ENCODE data around the gene A2M. TPM values are rescaled to one million over a fixed set of nuclear protein-coding genes. Genes with fewer than 3 reads are reported as not detected.

The A2M gene
- total and polyA plus RNA-seq, 4 donors = 1,731 to 2,622 (median 2,052) TPM

DNA sequence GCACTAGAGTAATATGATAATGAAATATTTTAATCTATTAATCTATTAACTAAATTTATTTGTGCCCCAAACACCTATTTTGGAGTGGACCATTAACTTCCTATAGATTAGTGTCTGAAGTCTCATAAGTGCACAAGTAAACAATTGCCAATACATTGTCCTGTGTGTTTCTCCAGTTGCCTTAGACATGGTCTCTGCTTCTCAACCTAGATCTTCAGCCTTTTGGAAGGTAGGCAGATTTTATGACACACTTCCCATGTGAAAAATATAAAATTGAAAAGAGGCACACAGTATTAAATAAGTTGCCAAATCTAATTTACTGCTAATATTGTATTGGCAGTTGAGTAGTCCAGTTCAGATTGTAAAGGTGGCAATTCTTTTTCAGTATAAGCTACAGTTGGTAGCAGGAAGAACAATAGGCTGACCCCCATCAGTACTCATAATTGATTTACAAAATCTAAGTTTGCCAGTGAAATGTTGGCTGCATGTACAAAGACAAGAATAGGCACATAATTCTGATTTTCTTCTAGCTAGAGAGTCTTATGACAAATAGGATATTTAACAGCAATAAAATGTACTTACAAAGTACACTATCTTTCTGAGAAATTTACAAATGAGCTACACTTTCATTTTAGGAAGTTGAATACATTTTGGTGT is 10.8 kb downstream of the A2M start:
- H3K27ac ChIP-seq (ENCODE audit: low read depth in 1 of 2, low read length in 2 of 2) = no peak overlapping the region
- H3K36me3 ChIP-seq (ENCODE audit: control insufficient read depth in 4 of 4, insufficient read depth in 3 of 4, low read depth in 1 of 4, low read length in 3 of 4) = peaks cover 24 to 87% (median 77%) of the 10 kb centered on the region in 4 donors
- TF ChIP-seq, protein P1, sequence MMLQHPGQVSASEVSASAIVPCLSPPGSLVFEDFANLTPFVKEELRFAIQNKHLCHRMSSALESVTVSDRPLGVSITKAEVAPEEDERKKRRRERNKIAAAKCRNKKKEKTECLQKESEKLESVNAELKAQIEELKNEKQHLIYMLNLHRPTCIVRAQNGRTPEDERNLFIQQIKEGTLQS (IDR thresholded peaks at IDR 0.05) = no peak
- TF ChIP-seq RAD21 (IDR thresholded peaks at IDR 0.05) (no peak), ZBTB33 (IDR thresholded peaks at IDR 0.05) (no peak), FOXA1 (IDR thresholded peaks at IDR 0.05) (no peak)
- DNase-seq (ENCODE audit: low spot score) = no peak
- H3K4me1 ChIP-seq (ENCODE audit: control insufficient read depth in 4 of 4, insufficient read depth in 4 of 4, low read length in 3 of 4) = peaks cover 0 to 6% (median 1%) of the 10 kb centered on the region in 4 donors
- H3K9ac ChIP-seq (ENCODE audit: low read depth in 1 of 2, low read length in 2 of 2) = no peak overlapping the region
- H3K27me3 ChIP-seq (ENCODE audit: control insufficient read depth in 4 of 4, insufficient read depth in 4 of 4, low read length in 3 of 4) = no peaks in the 10 kb centered on the region
- H3K9me3 ChIP-seq (ENCODE audit: control insufficient read depth in 4 of 4, low read length in 3 of 4) = no peaks in the 10 kb centered on the region
- no peak overlapping the region for H3K4me3 ChIP-seq (ENCODE audit: low read depth in 1 of 3, low read length in 3 of 3)

DNA sequence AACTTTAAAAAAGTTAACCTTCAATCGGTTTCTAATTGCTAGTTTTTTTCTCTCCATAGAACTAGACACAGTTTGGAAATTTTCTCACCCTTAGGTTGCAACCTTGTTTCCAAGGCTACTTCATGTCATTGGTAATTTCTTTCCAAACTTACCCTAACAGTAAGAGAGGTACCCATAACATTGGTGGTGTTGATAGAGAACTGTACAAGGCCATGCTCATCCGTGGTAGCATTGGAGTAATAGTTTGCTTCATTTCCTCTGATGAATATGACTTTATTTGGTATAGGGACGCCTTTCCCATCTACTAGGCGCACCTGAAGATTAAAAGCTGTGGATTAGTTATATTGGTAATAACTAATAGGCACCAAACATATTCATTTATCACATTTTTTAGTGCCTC is 11.6 kb downstream of the A2M start:
- no peaks in the 10 kb centered on the region for H3K27me3 ChIP-seq (ENCODE audit: control insufficient read depth in 4 of 4, insufficient read depth in 4 of 4, low read length in 3 of 4)
- H3K4me1 ChIP-seq (ENCODE audit: control insufficient read depth in 4 of 4, insufficient read depth in 4 of 4, low read length in 3 of 4) = peaks cover 0 to 6% (median 1%) of the 10 kb centered on the region in 4 donors
- no peak overlapping the region for H3K4me3 ChIP-seq (ENCODE audit: low read depth in 1 of 3, low read length in 3 of 3)
- 83% methylated on average over 4 of the region's 4 CpGs for WGBS
- H3K9ac ChIP-seq (ENCODE audit: low read depth in 1 of 2, low read length in 2 of 2) = no peak overlapping the region
- DNase-seq (ENCODE audit: low spot score) = no peak
- H3K27ac ChIP-seq (ENCODE audit: low read depth in 1 of 2, low read length in 2 of 2) = no peak overlapping the region
- peaks cover 24 to 88% (median 78%) of the 10 kb centered on the region in 4 donors for H3K36me3 ChIP-seq (ENCODE audit: control insufficient read depth in 4 of 4, insufficient read depth in 3 of 4, low read depth in 1 of 4, low read length in 3 of 4)
- no peaks in the 10 kb centered on the region for H3K9me3 ChIP-seq (ENCODE audit: control insufficient read depth in 4 of 4, low read length in 3 of 4)
- TF ChIP-seq EGR1 (IDR thresholded peaks at IDR 0.05; ENCODE audit: low read depth in 2 of 2) (no peak), SP1 (IDR thresholded peaks at IDR 0.05) (no peak), MAX (IDR thresholded peaks at IDR 0.05) (no peak), RXRA (IDR thresholded peaks at IDR 0.05) (no peak)
- TF ChIP-seq, protein P1 (IDR thresholded peaks at IDR 0.05) = no peak

DNA sequence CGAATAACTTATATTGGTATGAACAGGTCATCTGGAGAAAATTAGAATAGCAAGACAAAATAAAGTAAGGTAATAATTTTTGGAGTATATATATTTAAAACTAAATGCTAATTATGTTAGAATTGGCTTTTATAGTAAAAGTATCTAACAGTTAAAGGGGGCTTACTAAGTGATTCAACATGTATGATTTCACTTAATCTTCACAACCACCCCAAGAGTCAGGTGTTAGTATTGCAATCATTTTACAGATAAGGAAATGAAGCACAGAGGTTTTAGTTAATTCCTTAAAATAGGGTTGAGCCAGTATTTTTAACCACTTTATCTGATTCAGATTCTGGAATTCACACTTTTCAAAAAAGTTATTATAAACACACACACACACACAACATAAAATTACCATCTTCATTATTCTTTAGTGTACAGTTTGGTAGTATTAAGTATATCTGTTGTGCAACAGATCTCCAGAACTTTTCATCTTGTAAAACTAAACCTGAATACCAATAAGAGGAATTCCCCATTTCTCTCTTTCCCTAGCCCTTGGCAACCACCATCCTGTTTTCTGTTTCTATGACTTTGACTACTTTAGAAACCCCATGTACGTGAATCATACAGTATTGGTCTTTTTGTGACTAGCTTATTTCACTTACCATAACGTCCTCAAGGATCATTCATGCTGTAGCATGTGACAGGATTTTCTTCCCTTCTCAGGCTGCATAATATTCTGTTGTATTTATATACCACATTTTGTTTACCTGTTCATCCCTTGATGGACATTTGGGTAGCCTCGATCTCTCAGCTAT is 12.5 kb downstream of the A2M start:
- no peak overlapping the region for H3K27ac ChIP-seq (ENCODE audit: low read depth in 1 of 2, low read length in 2 of 2)
- TF ChIP-seq JUND (IDR thresholded peaks at IDR 0.05) (peak in 1 of 2 donors; percentile 50), SP1 (IDR thresholded peaks at IDR 0.05) (no peak)
- 88% methylated on average over 4 of the region's 4 CpGs for WGBS
- H3K4me3 ChIP-seq (ENCODE audit: low read depth in 1 of 3, low read length in 3 of 3) = no peak overlapping the region
- no peaks in the 10 kb centered on the region for H3K27me3 ChIP-seq (ENCODE audit: control insufficient read depth in 4 of 4, insufficient read depth in 4 of 4, low read length in 3 of 4)
- peaks cover 0 to 6% (median 1%) of the 10 kb centered on the region in 4 donors for H3K4me1 ChIP-seq (ENCODE audit: control insufficient read depth in 4 of 4, insufficient read depth in 4 of 4, low read length in 3 of 4)
- no peak overlapping the region for H3K9ac ChIP-seq (ENCODE audit: low read depth in 1 of 2, low read length in 2 of 2)
- no peak for DNase-seq (ENCODE audit: low spot score)
- H3K9me3 ChIP-seq (ENCODE audit: control insufficient read depth in 4 of 4, low read length in 3 of 4) = no peaks in the 10 kb centered on the region
- H3K36me3 ChIP-seq (ENCODE audit: control insufficient read depth in 4 of 4, insufficient read depth in 3 of 4, low read depth in 1 of 4, low read length in 3 of 4) = peaks cover 21 to 89% (median 78%) of the 10 kb centered on the region in 4 donors

Data from liver (tissue), 9 donors.